CD4-positive, alpha-beta T cell treated with Interleukin-4 for 1 hour (primary cell): ENCODE results near the gene DPM3.
"Not testable (repeated sequence)": the region's sequence is repeated elsewhere in the genome, so short reads cannot be mapped to it uniquely, and the experiment has no call there.

Experiments
- DNase-seq, 2 donors: peaks; one replicate each; pipeline ENCODE4 v3.0.0-alpha.2; 2020 to 2022

Gene DPM3

GRCh38 chr1:155124503-155125463 lies 15.5 kb downstream of the DPM3 start:
- DNase-seq: no peak

DNA sequence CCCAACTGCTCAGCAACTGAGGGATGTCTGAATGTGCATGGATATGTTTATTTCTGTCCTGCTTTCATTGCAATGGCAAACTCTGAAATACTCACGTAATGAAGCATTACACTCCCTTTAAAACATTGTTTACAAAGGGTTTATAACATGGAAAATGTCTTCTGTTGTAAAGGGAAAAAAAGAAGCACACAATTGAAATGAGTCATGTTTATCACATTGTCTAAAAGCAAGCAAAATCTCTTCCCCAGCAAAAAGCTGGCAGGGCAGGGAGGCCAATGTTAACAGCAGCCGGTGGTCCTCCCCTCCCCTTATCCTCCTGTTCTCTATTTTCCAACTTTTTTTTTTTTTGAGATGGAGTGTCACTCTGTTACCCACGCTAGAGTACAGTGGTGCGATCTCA lies 16.5 kb downstream of the DPM3 start:
- DNase-seq: no peak

DNA sequence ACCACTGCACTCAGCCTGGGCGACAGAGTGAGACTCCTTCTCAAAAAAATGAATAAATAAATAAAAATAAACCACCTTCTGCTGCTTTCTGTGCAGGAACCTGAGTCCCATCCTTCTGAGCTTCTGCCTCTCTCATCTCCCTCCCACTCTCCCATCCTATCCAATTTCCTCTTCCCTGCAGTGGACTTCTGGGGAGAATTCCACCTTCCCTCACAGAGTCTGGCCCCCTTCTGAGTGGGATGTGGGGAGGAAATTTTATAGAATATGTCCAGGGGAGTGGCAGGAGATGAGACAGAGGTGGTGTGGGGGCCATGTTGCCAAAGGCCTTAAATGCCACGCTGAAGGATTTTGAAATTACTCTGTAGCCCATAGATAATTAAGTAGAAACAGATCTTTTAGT lies 18.0 kb downstream of the DPM3 start:
- DNase-seq: no peak

DNA sequence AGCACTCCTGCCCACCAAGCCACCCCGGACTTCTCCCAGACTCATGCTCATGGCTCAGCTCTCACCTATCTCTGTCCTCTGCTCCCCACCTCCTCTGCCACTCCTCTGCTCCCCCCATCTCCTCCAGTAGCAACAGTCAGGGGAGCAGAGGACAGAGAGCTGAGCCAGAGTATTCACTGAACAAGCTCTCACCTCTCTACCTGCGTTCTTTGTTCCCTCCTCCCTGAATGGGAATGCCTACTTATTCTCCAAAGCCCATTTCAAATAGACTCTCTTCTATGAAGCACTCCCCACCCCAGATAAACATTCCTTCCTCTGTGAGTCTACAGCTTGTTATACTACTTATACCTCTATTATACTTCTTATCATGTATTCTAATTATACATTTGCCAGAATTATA lies 19.1 kb downstream of the DPM3 start:
- DNase-seq: no peak

DNA sequence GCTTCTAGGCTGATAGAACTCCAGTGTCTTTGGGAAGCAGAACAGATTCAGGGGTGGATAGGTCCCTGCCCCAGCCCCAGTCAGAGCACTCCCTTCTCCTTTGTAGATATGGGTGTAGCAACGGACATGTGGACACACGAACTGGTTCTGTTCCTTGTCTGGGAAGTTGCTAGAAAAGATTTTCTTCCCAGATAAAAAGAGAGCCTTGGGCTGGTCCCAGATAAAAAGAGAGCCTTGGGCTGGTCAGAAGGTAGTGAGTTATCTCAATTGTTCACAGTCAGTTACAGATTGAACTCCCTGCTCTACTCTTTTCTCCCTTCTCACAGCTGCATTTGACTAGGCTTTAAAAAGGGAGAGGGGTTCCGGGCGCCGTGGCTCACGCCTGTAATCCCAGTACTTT lies 20.1 kb downstream of the DPM3 start:
- no peak for DNase-seq

GRCh38 chr1:155118090-155118489 lies 22.2 kb downstream of the DPM3 start:
- DNase-seq: not testable (repeated sequence)

DNA sequence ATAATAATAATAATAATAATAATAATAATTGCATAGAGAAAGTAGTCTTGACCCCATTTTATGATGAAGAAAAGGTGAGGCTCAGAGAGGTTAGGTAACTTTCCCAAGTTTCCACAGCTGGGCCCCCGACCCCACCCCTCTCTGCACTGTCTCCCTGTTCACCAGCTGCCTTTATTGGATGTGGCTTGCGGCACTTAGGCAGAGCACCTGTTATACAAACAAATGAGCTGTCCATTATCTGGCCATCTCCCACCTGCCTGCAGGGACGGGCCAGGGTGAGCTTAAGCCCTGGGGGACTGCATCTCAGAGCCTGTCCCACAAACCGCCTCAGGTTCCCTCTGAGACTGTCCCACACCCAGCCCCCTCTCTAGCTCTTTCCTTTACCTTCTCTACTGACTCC lies 22.7 kb downstream of the DPM3 start:
- no peak for DNase-seq

DNA sequence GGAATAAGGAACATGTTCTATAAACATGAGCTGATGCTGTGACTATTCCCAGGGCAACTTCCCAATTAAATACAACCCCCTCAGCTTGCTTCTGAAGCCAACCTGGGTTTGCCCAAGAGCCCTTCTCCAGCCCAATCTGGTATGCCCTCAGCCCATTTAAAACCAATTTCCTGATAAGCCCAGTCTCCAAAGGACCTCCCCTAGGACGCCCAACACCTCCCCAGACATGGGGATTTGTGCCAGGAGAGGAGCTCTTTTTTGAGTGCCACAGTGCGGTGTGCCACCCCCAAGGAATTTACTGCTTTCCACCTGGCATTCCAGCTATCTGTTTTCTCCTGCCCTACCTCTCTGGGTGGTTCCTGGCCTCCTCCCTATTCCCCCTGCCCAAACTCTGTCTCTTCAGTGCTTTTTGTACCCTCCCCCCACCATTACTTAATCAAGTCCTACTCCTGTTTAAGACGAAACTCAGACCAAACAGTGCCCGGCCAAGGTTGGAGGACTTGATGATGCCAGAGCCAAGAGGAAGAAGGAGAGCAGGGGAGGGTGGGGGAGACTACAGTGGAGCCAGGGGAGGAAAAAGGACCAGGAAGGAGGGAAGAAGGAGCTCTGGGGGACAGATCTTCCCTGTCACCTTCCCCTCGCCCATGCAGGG lies 24.1 kb downstream of the DPM3 start:
- DNase-seq: no peak

- no peak for DNase-seq
These were observed 26.8 kb downstream of the DPM3 start for GRCh38 chr1:155113450-155113980.

DNA sequence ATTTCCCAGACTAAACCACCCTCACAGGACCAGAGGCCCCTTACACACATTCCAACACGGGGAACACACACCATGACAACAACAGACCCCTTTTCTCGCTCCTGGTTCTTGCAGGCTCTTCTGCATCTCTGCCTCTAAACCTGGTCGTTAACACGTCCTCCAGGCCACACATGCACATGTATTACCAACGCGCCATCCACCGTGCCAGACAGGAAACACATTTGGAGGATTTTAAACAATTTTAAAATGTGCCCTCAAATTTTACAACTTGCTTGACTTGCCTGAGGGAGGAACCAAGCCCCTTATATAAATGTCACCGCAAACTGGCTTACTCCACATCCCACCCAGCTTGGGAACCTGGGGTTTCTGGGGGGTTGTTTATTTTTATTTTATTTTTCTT lies 29.5 kb downstream of the DPM3 start:
- no peak for DNase-seq

DNA sequence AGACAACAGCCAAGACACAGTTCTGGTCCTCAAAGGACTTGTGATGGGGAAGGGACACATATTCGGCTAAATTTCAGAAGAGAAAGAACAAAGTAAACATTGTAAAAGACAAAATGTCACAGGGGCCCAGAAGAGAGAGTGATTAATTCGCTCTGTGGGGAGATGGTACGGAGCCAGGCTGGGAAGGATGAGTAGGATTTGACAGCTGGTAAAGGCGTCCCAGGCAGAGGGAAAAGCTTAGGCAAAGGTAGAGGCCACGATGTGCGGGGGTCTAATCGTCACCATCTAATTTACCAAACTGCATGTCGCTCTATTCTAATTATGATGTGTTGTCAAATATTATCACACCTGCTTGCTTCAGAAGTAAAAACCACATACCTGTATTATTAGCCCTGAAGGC lies 29.9 kb downstream of the DPM3 start:
- no peak for DNase-seq

- no peak for DNase-seq
These were observed 32.0 kb downstream of the DPM3 start for GRCh38 chr1:155108296-155108695.

DNA sequence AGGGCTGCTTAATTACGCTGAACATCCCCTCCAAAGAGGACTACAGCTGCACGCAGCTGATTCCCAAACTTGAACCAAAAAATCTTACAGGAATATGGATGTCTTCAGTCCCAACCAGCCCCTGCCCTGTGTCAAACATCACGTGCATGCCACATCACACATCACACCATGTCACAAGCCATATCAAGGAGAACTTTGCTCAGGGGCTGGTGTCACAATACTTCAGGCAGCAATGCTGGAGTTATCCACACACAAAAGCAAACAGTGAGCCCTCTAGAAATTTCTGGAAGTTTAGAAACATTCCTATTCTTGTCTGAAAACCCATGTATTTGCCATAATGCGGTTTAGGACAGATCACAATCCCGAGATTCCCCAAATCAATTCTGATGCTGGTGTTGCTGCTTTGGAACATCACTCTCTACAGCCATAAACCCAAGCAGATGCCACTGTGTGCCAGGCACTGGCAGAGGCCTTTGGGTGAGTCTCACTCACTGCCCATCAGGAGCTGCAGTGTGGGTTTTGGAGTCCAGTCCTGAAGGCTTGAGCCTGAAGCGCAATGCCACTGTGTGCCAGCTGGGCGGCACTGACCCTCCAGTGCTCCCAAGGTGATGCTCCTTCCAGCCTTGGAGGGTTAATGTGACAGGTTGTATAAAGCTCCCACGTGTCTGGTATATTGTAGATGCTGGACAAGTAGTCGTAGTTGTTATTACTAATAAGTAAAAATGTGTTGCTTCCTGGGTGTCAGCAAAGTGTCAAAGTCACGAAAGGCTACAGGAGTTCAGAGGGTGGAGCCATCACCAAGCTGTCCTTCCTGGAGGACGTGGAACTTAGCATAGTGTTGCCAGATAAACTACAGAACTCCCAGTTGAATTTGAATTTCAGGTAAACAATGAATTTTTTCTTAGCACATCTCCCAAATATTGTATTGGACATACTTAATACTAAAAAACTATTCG lies 32.7 kb downstream of the DPM3 start:
- DNase-seq: no peak

DNA sequence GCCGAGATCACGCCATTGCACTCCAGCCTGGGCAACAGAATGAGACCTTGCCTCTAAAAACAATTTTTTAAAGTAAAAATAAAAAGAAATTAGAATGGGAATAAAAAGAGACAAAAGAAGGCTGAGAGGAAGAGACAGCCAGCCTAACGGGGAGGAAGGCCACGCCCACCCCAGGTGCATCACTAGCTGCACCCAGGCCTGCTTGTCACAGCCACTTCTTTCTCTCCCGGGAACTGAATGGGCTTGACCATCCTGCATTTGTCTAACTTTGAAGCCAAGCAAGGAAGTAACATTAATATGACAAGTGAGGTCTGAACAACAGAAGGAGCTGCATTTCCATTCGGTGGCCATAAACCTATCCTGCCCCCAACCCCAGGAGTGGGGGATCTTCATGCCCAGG lies 33.5 kb downstream of the DPM3 start:
- DNase-seq: no peak

- no peak for DNase-seq
These were observed 34.7 kb downstream of the DPM3 start for GRCh38 chr1:155105604-155106011.

- no peak for DNase-seq
These were observed 35.5 kb downstream of the DPM3 start for GRCh38 chr1:155104605-155105534.

- no peak for DNase-seq
These were observed 37.0 kb downstream of the DPM3 start for GRCh38 chr1:155103325-155103724.

DNA sequence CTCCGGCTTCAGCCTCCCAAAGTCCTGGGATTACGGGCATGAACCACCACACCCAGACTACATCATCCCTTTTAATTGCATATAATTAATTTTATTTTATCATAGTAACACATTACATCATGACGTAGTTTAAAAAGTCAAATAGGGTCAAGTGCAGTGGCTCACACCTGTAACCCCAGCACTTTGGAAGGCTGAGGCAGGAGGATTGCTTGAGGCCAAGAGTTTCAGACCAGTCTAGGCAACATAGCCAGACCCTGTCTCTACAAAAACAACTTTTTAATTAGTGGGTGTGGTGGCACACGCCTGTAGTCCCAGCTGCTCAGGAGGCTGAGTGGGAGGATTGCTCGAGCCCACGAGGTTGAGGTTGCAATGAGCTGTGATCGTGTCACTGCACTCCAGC lies 41.0 kb downstream of the DPM3 start:
- DNase-seq: no peak

DNA sequence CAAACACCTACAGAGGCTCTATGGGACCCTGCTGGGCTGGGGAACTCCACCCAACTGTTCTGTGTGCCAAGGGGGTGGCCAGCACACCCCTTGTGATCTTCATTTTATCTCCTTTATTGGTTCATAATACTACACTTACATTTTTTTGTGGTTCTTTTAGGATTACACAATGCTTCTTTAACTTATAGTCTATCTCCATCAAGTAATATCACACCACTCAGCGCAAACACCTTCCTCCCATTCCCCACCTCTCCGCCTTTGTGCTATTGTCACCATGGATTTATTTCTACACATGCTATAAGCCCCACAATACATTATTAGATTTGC lies 45.7 kb downstream of the DPM3 start:
- no peak for DNase-seq

- no peak for DNase-seq
These were observed 46.3 kb downstream of the DPM3 start for GRCh38 chr1:155093911-155094621.

DNA sequence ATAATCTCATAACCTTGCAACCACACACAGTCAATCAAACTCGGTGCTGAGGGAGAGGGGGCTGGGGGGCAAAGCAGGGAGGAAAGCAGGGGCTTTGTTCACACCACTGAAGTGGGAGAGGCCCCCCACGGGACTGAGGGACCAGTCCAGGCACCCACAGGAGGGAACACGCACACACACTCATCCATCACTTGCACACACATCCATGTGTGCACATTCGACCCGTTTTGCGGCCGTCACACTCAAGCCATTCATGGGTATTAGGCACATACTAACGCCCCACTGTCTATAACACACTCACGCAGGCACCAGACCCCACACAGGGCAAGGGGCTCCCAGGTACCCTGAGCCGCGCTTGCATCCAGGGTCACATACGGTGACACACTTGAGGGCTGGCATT lies 47.7 kb downstream of the DPM3 start:
- DNase-seq: no peak
